HG02938 (cell line): ENCODE measurements around the gene ITSN2.
"Not testable (repeated sequence)": the region's sequence is repeated elsewhere in the genome, so short reads cannot be mapped to it uniquely, and the experiment has no call there.

Experiments
- ATAC-seq: cut with Tn5 transposase; IDR thresholded peaks from one replicate; pipeline ENCODE4 v1.9.1; 2021; ENCODE audit warnings: mild to moderate bottlenecking, moderate library complexity; ENCODE audit not compliant: unreplicated experiment

ITSN2 gene

GRCh38 chr2:24365051-24365450 is 4.7 kb upstream of the ITSN2 start:
- ATAC-seq: no peak

DNA sequence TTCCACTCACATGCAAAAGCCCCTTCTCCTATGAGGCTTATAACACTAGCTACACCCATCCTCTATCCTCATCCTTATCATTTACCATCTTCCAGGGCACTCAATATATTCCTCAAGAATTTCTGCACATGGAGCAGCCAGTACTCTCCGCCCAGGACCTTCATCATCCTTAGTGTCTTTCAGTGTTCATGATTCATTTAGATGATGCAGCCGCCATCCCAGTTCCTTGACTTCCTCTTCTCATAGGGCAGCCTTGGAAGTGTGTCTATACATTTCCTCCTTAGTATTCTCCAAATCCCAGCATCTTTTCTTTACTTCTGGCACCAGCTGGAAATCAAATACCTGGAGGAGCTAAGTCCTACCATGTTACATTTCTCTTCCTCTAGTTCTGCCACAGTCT is 3.0 kb upstream of the ITSN2 start:
- no peak for ATAC-seq

DNA sequence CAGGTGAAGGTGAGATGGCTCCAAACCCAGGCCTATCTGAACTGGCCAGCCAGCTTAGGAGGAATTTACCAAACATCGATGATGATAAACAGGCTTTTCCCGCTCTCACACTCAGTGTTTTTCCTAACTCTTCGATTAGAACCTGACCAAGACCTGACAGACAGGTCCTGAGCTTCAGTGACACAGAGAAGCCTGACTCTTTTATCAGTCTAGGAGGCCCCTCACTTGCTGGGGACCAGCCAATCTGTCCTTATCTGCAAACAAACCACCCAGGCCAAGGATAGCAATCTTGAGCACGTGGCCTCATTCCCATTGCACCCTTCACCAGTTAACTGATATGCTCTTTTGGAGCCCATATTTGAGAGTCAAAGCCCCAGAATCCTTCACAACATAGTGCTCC is 1.9 kb upstream of the ITSN2 start:
- no peak for ATAC-seq

- no peak for ATAC-seq
Observed at GRCh38 chr2:24360963-24361330, 611 bp upstream of the ITSN2 start.

- ATAC-seq: peak; percentile 26
Observed at GRCh38 chr2:24359129-24360049, 947 bp downstream of the ITSN2 start.

- not testable (repeated sequence) for ATAC-seq
Observed at GRCh38 chr2:24357767-24358166, 2.6 kb downstream of the ITSN2 start.

- ATAC-seq: not testable (repeated sequence)
Observed at GRCh38 chr2:24357115-24357514, 3.2 kb downstream of the ITSN2 start.

GRCh38 chr2:24354957-24355356 is 5.4 kb downstream of the ITSN2 start:
- no peak for ATAC-seq

GRCh38 chr2:24354395-24354794 is 5.9 kb downstream of the ITSN2 start:
- ATAC-seq: no peak

DNA sequence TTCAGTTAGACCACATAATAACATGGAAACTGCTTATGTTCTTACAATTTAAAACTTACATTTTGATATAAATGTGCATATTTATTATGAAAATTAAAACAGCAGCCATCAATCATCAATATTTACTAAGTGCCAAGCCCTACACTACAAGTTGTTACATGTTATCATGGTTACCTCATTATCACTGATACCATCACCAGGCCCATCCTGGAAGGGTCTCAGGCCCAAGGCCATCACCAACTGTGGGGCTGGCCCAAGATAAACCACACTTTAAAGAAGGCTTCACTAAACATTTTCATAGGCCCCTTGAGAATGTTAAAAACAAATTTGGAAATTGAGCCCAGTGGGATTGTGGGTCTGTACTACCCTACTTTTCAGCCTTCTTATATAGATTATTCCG is 6.4 kb downstream of the ITSN2 start:
- no peak for ATAC-seq

DNA sequence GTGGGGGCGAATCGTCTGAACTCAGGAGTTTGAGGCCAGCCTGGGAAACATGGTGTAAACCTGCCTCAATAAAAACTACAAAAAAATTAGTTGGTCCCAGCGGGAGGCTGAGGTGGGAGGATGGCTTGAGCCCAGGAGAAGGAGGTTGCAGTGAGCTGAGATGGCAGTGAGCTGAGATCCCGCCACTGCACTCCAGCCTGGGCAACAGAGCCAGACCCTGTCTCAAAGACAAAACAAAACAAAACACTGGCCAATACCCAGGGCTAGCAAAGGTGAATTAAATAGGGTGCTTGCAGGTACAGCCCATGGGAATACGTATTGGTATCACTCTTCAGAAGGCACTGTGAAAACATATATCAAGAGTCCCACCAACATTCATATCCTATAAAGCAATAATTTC is 7.0 kb downstream of the ITSN2 start:
- ATAC-seq: no peak

DNA sequence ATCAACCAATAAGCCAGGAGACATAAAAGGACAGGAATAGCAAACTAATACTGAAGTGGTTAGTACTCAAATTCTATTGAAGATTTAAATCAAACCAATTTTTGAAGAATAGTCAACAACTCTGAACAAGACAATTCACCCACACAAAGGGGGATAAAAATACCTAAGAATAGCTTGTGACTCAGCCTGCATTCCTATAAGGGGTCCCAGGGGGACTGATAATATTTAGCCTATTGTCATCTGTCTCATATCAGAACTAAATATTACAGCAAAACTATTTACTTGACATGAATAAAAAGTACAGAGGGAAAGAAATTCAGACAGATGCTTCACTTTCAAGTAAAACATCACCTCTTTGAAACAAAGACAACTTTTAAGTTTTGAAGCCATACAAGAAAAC is 7.7 kb downstream of the ITSN2 start:
- no peak for ATAC-seq

DNA sequence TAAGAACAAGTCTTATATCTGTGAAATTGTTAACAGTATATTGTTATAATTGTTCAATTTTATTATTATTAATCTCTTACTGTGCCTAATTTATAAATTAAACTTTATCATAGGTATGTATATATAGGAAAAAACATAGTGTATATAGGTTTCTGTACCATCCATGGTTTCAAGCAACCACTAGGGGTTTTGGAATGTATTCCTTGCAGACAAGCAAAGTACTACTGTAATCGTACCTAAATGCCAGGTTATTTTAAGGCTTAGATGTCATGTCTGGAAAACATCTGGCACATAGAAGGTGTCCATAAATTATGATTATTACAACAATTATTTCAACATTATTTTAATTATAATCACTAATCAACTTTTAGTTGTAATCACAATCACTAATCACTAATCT is 8.4 kb downstream of the ITSN2 start:
- ATAC-seq: no peak

DNA sequence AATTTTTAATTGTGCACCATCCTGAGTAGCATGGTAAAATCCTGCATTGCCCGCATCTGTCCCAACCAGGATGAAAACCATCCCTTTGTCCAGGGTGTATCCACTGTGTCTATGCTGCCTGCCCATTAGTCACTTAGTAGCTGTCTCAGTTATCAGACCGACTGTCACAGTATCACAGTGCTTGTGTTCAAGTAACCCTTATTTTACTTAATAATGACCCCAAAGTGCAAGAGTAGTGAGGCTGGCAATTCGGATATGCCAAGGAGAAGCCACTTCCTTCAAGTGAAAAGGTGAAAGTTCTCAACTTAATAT is 8.8 kb downstream of the ITSN2 start:
- no peak for ATAC-seq

DNA sequence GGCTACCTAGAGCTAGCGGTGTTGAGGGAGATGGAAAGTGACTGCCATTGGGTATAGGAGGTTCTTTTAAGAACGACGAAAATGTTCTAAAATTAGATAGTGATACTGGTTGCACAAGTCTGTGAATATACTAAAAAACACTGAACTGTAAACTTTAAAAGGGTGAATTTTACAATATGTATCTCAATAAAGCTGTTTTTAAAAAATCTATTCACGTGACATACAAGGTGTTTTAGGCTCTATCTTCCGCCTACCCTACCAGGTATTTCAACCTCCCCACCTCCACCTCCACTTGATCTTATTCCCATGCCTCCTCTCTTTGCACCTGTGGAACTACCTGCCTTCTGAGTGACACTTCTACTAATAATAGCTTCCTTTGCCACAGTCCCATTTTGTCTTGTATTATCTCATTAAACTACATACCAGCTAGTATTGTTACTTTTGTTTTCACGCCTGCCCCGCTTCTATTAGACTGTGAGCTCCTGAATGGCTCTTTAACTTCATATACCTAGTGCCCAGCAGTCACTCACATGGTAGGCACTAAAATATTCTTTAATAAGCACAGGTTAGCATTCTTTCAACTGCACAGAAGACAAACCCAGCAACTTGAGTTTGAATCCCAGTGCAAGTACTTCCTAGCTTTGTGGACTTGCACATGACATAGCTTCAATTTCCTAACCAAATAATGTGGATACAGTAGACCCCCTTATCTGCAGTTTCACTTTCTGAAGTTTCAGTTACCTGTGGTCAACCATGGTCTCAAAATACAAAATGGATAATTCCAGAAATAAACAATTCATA is 9.3 kb downstream of the ITSN2 start:
- no peak for ATAC-seq

- no peak for ATAC-seq
Observed at GRCh38 chr2:24349097-24349496, 11.2 kb downstream of the ITSN2 start.

- no peak for ATAC-seq
Observed at GRCh38 chr2:24345937-24346336, 14.4 kb downstream of the ITSN2 start.

GRCh38 chr2:24343225-24343882 is 17.0 kb downstream of the ITSN2 start:
- ATAC-seq: peak; percentile 75

DNA sequence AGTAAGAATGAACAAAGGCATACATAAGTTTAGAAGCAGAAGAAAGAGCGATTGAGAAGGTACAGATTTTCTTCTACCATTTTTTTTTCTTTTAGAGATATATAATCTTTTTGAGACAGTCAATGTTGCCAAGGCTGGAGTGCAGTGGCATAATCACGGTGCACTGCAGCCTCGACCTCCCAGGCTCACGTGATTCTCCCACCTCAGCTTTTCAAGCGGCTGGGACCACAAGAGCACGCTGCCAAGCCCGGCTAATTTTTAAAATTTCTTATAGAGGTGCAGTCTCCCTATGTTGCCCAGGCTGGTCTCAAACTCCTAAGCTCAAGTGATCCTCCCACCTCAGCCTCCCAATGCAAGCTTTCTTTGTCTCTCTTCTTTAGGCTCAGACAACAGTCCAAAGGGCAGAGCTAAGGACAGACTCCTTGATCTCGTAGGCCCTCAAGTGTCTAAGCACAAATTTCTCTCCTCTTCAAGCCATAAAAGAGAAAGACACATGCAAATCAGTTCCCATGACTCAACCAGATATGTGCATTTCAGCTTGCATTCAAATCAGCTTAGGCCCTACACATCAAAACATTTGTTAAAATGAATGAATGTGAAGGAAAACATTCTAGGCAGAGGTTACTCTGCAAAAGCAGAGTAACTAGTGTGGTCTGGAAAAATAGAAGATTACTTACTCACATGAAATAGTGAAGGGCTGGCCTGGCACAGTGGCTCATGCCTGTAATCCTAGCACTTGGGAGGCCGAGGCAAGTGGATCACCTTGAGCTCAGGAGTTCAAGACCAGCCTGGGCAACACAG is 18.0 kb downstream of the ITSN2 start:
- no peak for ATAC-seq

DNA sequence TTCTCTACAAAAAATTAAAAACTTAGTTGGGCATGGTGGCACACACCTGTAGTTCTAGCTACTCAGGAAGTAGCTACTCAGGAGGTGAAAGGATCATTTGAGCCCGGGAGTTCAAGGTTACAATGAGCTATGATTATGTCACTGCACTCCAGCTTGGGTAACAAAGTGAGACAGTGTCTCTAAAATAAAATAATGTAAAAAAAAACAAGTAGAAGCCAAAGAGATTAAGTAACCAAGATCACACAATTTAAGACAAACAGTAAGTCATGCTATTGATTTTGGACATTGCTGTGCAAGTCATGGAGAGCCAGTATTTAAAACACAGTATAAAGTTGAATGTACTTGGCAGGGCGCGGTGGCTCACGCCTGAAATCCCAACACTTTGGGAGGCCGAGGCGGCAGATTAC is 20.5 kb downstream of the ITSN2 start:
- ATAC-seq: no peak

- ATAC-seq: not testable (repeated sequence)
Observed at GRCh38 chr2:24339098-24339497, 21.2 kb downstream of the ITSN2 start.
